ENCODE measurements around the gene KCND2. TPM values are rescaled to one million over a fixed set of nuclear protein-coding genes. Genes with fewer than 3 reads are reported as not detected.
"Not testable (repeated sequence)": the region's sequence is repeated elsewhere in the genome, so short reads cannot be mapped to it uniquely, and the experiment has no call there.

The KCND2 gene
- total RNA-seq, 2 donors from 2014 or later = not detected

- DNase-seq = no peak
- no peak overlapping the region for H3K4me3 Mint-ChIP-seq
- no peak overlapping the region for H3K27ac Mint-ChIP-seq
These were observed 282.1 kb downstream of the KCND2 start for GRCh38 chr7:120554960-120555571.

GRCh38 chr7:120564145-120564544 is 291.2 kb downstream of the KCND2 start:
- no peaks in the 10 kb centered on the region for H3K9me3 ChIP-seq (ENCODE audit: control insufficient read depth, low read length, poor library complexity, severe bottlenecking)
- Mint-ChIP-seq H3K4me3 (no peak overlapping the region), H3K27ac (no peak overlapping the region), H3K27me3 (no peaks in the 10 kb centered on the region), H3K4me1 (no peaks in the 10 kb centered on the region), H3K36me3 (ENCODE audit: low read depth) (no peaks in the 10 kb centered on the region)
- DNase-seq (no peak), ATAC-seq (no peak)

More at GRCh38 chr7:120554960-120555571, 282.1 kb downstream of the KCND2 start:
- H3K4me1 Mint-ChIP-seq = no peaks in the 10 kb centered on the region
- H3K36me3 Mint-ChIP-seq (ENCODE audit: low read depth) = no peaks in the 10 kb centered on the region
- H3K9me3 ChIP-seq (ENCODE audit: control insufficient read depth, low read length, poor library complexity, severe bottlenecking) = no peaks in the 10 kb centered on the region
- no peak for ATAC-seq
- no peaks in the 10 kb centered on the region for H3K27me3 Mint-ChIP-seq

- Mint-ChIP-seq H3K27me3 (no peaks in the 10 kb centered on the region), H3K36me3 (ENCODE audit: low read depth) (no peaks in the 10 kb centered on the region), H3K4me3 (no peak overlapping the region), H3K4me1 (no peaks in the 10 kb centered on the region), H3K27ac (no peak overlapping the region)
- ATAC-seq (no peak), DNase-seq (no peak)
- no peaks in the 10 kb centered on the region for H3K9me3 ChIP-seq (ENCODE audit: control insufficient read depth, low read length, poor library complexity, severe bottlenecking)
These were observed 294.2 kb downstream of the KCND2 start for GRCh38 chr7:120567204-120567603.

GRCh38 chr7:120578657-120579056 is 305.7 kb downstream of the KCND2 start:
- H3K9me3 ChIP-seq (ENCODE audit: control insufficient read depth, low read length, poor library complexity, severe bottlenecking); ATAC-seq; H3K36me3 Mint-ChIP-seq (ENCODE audit: low read depth); H3K27me3 Mint-ChIP-seq; DNase-seq; H3K4me3 Mint-ChIP-seq; H3K27ac Mint-ChIP-seq; H3K4me1 Mint-ChIP-seq: not testable (repeated sequence)

DNA sequence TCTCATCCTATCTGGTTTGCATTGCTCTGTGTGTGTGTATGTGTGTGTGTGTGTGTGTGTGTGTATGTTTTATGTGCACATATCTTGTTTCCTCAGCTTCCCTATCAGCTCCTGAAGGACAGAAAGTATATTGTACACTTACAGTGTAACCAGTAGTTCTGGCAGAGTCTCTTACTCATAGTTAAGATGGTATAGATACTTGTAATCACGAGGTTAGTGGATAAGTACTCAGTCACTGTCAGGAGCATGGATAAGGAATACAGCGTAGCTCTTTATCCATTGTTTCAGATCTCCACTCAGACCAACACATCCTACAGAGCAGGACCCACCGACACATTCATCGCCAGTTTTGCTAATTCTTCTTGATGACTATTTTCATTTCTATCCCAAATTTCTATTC is 309.9 kb downstream of the KCND2 start:
- no peak overlapping the region for H3K27ac Mint-ChIP-seq
- no peaks in the 10 kb centered on the region for H3K4me1 Mint-ChIP-seq
- H3K36me3 Mint-ChIP-seq (ENCODE audit: low read depth) = no peaks in the 10 kb centered on the region
- H3K9me3 ChIP-seq (ENCODE audit: control insufficient read depth, low read length, poor library complexity, severe bottlenecking) = no peaks in the 10 kb centered on the region
- H3K27me3 Mint-ChIP-seq = no peaks in the 10 kb centered on the region
- DNase-seq (no peak), ATAC-seq (no peak)
- H3K4me3 Mint-ChIP-seq = no peak overlapping the region

DNA sequence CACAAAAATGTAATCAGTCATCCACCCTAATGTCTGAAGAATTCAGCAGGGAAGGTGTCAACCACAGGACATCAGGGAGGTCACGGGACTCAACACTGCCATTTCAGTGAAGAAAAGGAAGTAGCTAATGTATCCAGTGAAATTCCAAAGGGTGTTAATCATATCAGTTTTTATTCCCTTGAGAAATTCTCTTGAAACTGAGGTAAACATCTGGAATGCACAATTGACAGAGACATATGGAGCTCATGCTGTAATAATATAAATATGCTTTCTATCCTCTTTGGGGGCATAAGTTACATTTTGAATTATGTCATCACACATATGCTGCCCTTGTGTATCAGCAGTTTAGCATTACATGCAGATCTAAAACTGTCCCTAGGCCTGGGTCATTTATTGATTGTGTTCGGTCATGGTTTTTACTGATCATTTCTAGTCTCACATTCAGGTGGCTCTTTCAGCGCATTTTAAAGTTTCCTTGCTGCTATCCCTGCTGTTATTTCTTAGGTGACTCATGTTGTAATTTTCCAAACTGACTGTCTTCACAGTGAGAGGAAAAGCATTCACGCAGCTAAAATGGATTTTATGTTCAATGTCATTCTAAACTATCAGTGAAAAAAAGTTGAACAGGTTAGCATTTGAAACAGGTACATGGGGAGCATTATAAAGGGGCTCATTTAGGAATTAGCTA is 311.1 kb downstream of the KCND2 start:
- DNase-seq (no peak), ATAC-seq (no peak)
- Mint-ChIP-seq H3K36me3 (ENCODE audit: low read depth) (no peaks in the 10 kb centered on the region), H3K4me3 (no peak overlapping the region), H3K27ac (no peak overlapping the region), H3K27me3 (no peaks in the 10 kb centered on the region), H3K4me1 (no peaks in the 10 kb centered on the region)
- H3K9me3 ChIP-seq (ENCODE audit: control insufficient read depth, low read length, poor library complexity, severe bottlenecking) = no peaks in the 10 kb centered on the region

DNA sequence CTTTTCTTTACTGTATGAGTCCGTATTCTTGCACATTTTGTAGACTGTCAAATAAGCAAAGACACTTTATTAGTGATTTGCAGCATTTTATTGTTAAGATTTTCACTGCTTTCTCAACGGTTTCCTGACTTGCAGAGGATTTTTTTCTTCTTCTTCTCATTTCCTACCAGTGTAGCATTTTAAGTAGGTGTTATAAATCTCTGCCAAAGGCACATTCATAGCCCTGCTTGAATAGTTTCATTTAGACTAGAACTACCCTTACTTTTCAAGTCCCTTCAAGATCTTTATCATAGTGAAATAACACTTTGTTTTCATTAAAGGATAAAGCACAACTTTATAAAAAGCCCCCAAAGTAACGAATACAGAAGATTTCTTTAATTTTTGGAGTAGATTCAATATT is 313.6 kb downstream of the KCND2 start:
- Mint-ChIP-seq H3K27me3 (no peaks in the 10 kb centered on the region), H3K4me1 (no peaks in the 10 kb centered on the region), H3K27ac (no peak overlapping the region), H3K36me3 (ENCODE audit: low read depth) (no peaks in the 10 kb centered on the region), H3K4me3 (no peak overlapping the region)
- ATAC-seq (no peak), DNase-seq (no peak)
- H3K9me3 ChIP-seq (ENCODE audit: control insufficient read depth, low read length, poor library complexity, severe bottlenecking) = no peaks in the 10 kb centered on the region

DNA sequence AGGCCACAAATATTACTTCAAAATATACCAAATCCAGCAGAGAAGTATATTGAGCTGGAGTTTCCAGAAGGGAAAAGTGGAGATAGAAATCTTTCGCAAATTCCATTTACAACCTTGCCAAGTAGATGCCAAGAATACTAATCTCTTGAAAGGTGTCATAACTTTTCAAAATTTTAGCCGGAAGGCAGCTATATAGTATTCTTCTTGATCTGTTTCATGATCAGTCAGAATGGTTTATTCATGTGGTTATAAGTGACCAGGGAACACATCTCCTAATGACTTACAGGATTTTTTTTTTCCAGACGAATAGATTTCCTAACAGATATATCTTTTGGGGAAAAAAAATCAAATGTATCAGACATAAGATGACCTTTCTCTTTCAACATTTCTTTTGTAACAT is 314.3 kb downstream of the KCND2 start:
- H3K4me3 Mint-ChIP-seq = no peak overlapping the region
- no peaks in the 10 kb centered on the region for H3K27me3 Mint-ChIP-seq
- H3K4me1 Mint-ChIP-seq = no peaks in the 10 kb centered on the region
- H3K36me3 Mint-ChIP-seq (ENCODE audit: low read depth) = no peaks in the 10 kb centered on the region
- no peaks in the 10 kb centered on the region for H3K9me3 ChIP-seq (ENCODE audit: control insufficient read depth, low read length, poor library complexity, severe bottlenecking)
- DNase-seq (no peak), ATAC-seq (no peak)
- H3K27ac Mint-ChIP-seq = no peak overlapping the region

DNA sequence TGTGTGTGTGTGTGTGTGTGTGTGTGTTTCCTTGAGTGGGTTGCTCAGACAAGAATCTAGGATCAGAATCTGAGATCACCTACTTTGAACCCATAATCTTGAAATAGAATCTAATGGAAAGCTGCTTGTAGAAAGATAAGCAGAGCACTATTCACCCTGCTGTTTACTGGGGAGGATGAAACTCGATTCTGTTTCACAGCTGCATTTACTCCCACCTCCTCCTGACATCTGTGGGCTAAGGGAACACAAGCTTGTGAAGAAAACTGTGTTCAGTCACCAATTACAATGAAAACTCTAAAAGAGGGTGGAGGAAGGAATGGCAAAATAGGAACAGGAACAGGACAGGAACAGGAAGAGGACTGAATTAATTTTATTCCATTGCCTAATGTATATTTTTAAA is 315.4 kb downstream of the KCND2 start:
- Mint-ChIP-seq H3K27me3 (no peaks in the 10 kb centered on the region), H3K27ac (no peak overlapping the region), H3K4me1 (no peaks in the 10 kb centered on the region), H3K36me3 (ENCODE audit: low read depth) (no peaks in the 10 kb centered on the region), H3K4me3 (no peak overlapping the region)
- DNase-seq = no peak
- ATAC-seq = no peak
- H3K9me3 ChIP-seq (ENCODE audit: control insufficient read depth, low read length, poor library complexity, severe bottlenecking) = no peaks in the 10 kb centered on the region

- H3K27me3 Mint-ChIP-seq = no peaks in the 10 kb centered on the region
- no peaks in the 10 kb centered on the region for H3K36me3 Mint-ChIP-seq (ENCODE audit: low read depth)
- DNase-seq (no peak), ATAC-seq (no peak)
- no peaks in the 10 kb centered on the region for H3K9me3 ChIP-seq (ENCODE audit: control insufficient read depth, low read length, poor library complexity, severe bottlenecking)
- no peak overlapping the region for H3K27ac Mint-ChIP-seq
- no peak overlapping the region for H3K4me3 Mint-ChIP-seq
- no peaks in the 10 kb centered on the region for H3K4me1 Mint-ChIP-seq
These were observed 315.9 kb downstream of the KCND2 start for GRCh38 chr7:120588862-120589261.

DNA sequence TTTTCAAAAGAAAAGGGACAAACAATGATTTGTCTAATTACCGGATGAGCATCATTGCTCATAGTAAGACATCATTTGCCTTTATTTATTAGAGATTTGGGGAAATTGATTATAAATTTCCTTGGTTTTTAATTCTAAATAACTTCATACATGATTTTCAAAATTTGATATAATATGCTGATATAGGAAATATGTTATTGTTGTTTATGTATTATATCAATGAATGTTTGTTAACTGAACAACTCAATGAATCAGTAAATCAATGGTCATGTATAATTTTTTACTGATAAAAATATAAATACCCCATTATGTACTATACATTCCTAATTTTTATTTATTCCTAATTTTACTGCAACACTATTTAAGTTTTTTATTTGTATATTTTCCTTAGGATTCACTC is 327.6 kb downstream of the KCND2 start:
- H3K4me1 Mint-ChIP-seq = no peaks in the 10 kb centered on the region
- H3K9me3 ChIP-seq (ENCODE audit: control insufficient read depth, low read length, poor library complexity, severe bottlenecking) = no peaks in the 10 kb centered on the region
- H3K27me3 Mint-ChIP-seq = no peaks in the 10 kb centered on the region
- H3K27ac Mint-ChIP-seq = no peak overlapping the region
- no peak for DNase-seq
- no peaks in the 10 kb centered on the region for H3K36me3 Mint-ChIP-seq (ENCODE audit: low read depth)
- no peak overlapping the region for H3K4me3 Mint-ChIP-seq
- ATAC-seq = no peak

- no peak for DNase-seq
- Mint-ChIP-seq H3K36me3 (ENCODE audit: low read depth) (no peaks in the 10 kb centered on the region), H3K27ac (no peak overlapping the region), H3K4me3 (no peak overlapping the region), H3K27me3 (no peaks in the 10 kb centered on the region), H3K4me1 (no peaks in the 10 kb centered on the region)
- H3K9me3 ChIP-seq (ENCODE audit: control insufficient read depth, low read length, poor library complexity, severe bottlenecking) = no peaks in the 10 kb centered on the region
- ATAC-seq = no peak
These were observed 330.4 kb downstream of the KCND2 start for GRCh38 chr7:120603366-120603765.

DNA sequence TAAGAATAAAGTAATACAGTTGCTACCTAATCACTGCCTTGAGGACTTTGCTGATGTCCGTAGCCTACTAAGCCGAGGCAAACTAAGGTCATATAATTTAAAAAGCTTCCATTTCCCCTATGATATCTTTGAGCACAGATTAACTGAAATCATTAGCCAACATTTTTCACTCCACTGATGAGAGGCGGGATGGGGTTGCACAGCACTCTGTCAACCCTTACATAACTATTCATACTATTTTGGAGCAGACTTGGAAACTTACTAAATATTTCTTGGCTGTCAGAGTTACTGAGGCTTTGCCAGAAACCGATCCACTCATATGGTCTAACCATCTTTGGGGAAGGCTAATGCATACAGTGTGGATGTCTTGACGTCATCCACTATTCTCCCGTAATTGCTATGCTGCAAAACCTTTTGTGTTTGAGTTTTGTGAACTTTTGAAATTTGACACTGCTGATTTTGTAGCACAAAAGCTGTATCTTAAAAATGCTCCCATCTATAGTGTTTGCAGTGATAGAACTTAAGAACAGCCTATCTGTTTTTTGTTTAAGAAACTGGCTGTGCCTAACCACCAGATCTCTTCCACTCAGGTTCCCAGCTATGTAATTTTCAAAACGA is 336.3 kb downstream of the KCND2 start:
- H3K4me1 Mint-ChIP-seq = no peaks in the 10 kb centered on the region
- ATAC-seq = no peak

DNA sequence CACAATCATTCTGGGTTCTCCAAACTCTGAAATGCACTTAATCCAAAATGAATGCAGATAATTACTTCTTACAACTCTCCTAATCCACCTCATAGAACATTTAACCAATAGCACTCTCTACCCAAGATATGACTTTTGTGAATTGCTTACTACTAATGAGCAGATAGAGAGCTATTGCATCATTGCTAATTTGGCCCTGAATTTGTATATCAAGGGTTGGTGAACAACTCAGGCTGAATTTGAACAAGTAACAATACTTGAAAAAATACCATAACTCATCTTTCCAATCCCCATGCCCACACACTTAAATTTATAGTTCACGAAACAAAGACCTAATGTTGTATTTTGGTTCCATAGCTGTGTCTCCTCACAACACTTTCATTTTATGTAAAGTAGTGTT is 339.0 kb downstream of the KCND2 start:
- Mint-ChIP-seq H3K36me3 (ENCODE audit: low read depth) (no peaks in the 10 kb centered on the region), H3K4me1 (no peaks in the 10 kb centered on the region), H3K27me3 (no peaks in the 10 kb centered on the region), H3K4me3 (no peak overlapping the region), H3K27ac (no peak overlapping the region)
- H3K9me3 ChIP-seq (ENCODE audit: control insufficient read depth, low read length, poor library complexity, severe bottlenecking) = no peaks in the 10 kb centered on the region
- no peak for DNase-seq
- ATAC-seq = no peak

More for the DNA sequence above, 336.3 kb downstream of the KCND2 start:
- no peak for DNase-seq
- H3K27me3 Mint-ChIP-seq = no peaks in the 10 kb centered on the region
- H3K9me3 ChIP-seq (ENCODE audit: control insufficient read depth, low read length, poor library complexity, severe bottlenecking) = no peaks in the 10 kb centered on the region
- no peaks in the 10 kb centered on the region for H3K36me3 Mint-ChIP-seq (ENCODE audit: low read depth)
- no peak overlapping the region for H3K4me3 Mint-ChIP-seq
- H3K27ac Mint-ChIP-seq = no peak overlapping the region
